ENCODE measurements around the gene CCDC107.
"Not testable (repeated sequence)": the region's sequence is repeated elsewhere in the genome, so short reads cannot be mapped to it uniquely, and the experiment has no call there.

The CCDC107 gene

GRCh38 chr9:35636135-35636876 is 21.8 kb upstream of the CCDC107 start:
- H3K27ac ChIP-seq (ENCODE audit: low read depth, low read length, poor library complexity, severe bottlenecking), result peak overlapping the region; percentile 93
- no peak overlapping the region for H2AFZ ChIP-seq (ENCODE audit: low read length)
- TF ChIP-seq CTCF (IDR thresholded peaks at IDR 0.05; ENCODE audit: low read length) (no peak), EZH2 (IDR thresholded peaks at IDR 0.05; ENCODE audit: borderline replicate concordance, low read length) (no peak)
- H3F3A ChIP-seq (ENCODE audit: insufficient read depth, low read length), result peaks cover 18% of the 10 kb centered on the region
- H3K4me3 ChIP-seq (ENCODE audit: low read depth, low read length, poor library complexity, severe bottlenecking), result no peak overlapping the region
- peaks cover 63% of the 10 kb centered on the region for H3K4me1 ChIP-seq (ENCODE audit: insufficient read depth, low read length, severe bottlenecking)
- peak overlapping the region; percentile 48 for H3K4me2 ChIP-seq (ENCODE audit: low read length)
- no peaks in the 10 kb centered on the region for H3K9me2 ChIP-seq (ENCODE audit: low read depth, low read length)
- no peaks in the 10 kb centered on the region for H3K9me3 ChIP-seq (ENCODE audit: low read length)
- no peaks in the 10 kb centered on the region for H3K27me3 ChIP-seq (ENCODE audit: insufficient read depth, low read length)
- no peaks in the 10 kb centered on the region for H3K79me2 ChIP-seq (ENCODE audit: insufficient read depth, low read length)
- no peaks in the 10 kb centered on the region for H4K20me1 ChIP-seq (ENCODE audit: insufficient read depth, low read length)
- H3K36me3 ChIP-seq (ENCODE audit: insufficient read depth, low read length), result peaks cover 14% of the 10 kb centered on the region
- peak overlapping the region; percentile 59 for H3K9ac ChIP-seq (ENCODE audit: low read length)

GRCh38 chr9:35636877-35637246 is 21.2 kb upstream of the CCDC107 start:
- H3K4me1 ChIP-seq (ENCODE audit: insufficient read depth, low read length, severe bottlenecking), result peaks cover 63% of the 10 kb centered on the region
- not testable (repeated sequence) for H3K4me3 ChIP-seq (ENCODE audit: low read depth, low read length, poor library complexity, severe bottlenecking); H3K9me3 ChIP-seq (ENCODE audit: low read length); H4K20me1 ChIP-seq (ENCODE audit: insufficient read depth, low read length); H3K79me2 ChIP-seq (ENCODE audit: insufficient read depth, low read length); H2AFZ ChIP-seq (ENCODE audit: low read length); H3K9me2 ChIP-seq (ENCODE audit: low read depth, low read length); H3K27me3 ChIP-seq (ENCODE audit: insufficient read depth, low read length)
- peaks cover 16% of the 10 kb centered on the region for H3K36me3 ChIP-seq (ENCODE audit: insufficient read depth, low read length)
- H3K4me2 ChIP-seq (ENCODE audit: low read length), result peak overlapping the region; percentile 48; the same call in 1 of the 2 replicates
- H3K9ac ChIP-seq (ENCODE audit: low read length), result peak overlapping the region; percentile 59
- H3F3A ChIP-seq (ENCODE audit: insufficient read depth, low read length), result peaks cover 18% of the 10 kb centered on the region
- H3K27ac ChIP-seq (ENCODE audit: low read depth, low read length, poor library complexity, severe bottlenecking), result peak overlapping the region; percentile 93

- H4K20me1 ChIP-seq (ENCODE audit: insufficient read depth, low read length); H3K9ac ChIP-seq (ENCODE audit: low read length); H3K9me3 ChIP-seq (ENCODE audit: low read length); H3K4me3 ChIP-seq (ENCODE audit: low read depth, low read length, poor library complexity, severe bottlenecking); H3K9me2 ChIP-seq (ENCODE audit: low read depth, low read length); H3K27me3 ChIP-seq (ENCODE audit: insufficient read depth, low read length); H3K79me2 ChIP-seq (ENCODE audit: insufficient read depth, low read length); H2AFZ ChIP-seq (ENCODE audit: low read length); H3K4me2 ChIP-seq (ENCODE audit: low read length): not testable (repeated sequence)
- H3F3A ChIP-seq (ENCODE audit: insufficient read depth, low read length), result peaks cover 18% of the 10 kb centered on the region
- H3K27ac ChIP-seq (ENCODE audit: low read depth, low read length, poor library complexity, severe bottlenecking), result peak overlapping the region; percentile 93
- H3K4me1 ChIP-seq (ENCODE audit: insufficient read depth, low read length, severe bottlenecking), result peaks cover 63% of the 10 kb centered on the region
- H3K36me3 ChIP-seq (ENCODE audit: insufficient read depth, low read length), result peaks cover 16% of the 10 kb centered on the region
These were observed 20.6 kb upstream of the CCDC107 start for GRCh38 chr9:35637427-35637955.

- H3K9me2 ChIP-seq (ENCODE audit: low read depth, low read length); H3K79me2 ChIP-seq (ENCODE audit: insufficient read depth, low read length); H3K4me3 ChIP-seq (ENCODE audit: low read depth, low read length, poor library complexity, severe bottlenecking); H4K20me1 ChIP-seq (ENCODE audit: insufficient read depth, low read length); H3K27me3 ChIP-seq (ENCODE audit: insufficient read depth, low read length); H3K9me3 ChIP-seq (ENCODE audit: low read length); H2AFZ ChIP-seq (ENCODE audit: low read length): not testable (repeated sequence)
- H3K4me2 ChIP-seq (ENCODE audit: low read length), result peak overlapping the region; percentile 36
- peak overlapping the region; percentile 49 for H3K9ac ChIP-seq (ENCODE audit: low read length)
- peaks cover 15% of the 10 kb centered on the region for H3F3A ChIP-seq (ENCODE audit: insufficient read depth, low read length)
- peaks cover 23% of the 10 kb centered on the region for H3K36me3 ChIP-seq (ENCODE audit: insufficient read depth, low read length)
- peaks cover 59% of the 10 kb centered on the region for H3K4me1 ChIP-seq (ENCODE audit: insufficient read depth, low read length, severe bottlenecking)
- peak overlapping the region; percentile 91 for H3K27ac ChIP-seq (ENCODE audit: low read depth, low read length, poor library complexity, severe bottlenecking)
These were observed 19.3 kb upstream of the CCDC107 start for GRCh38 chr9:35638751-35639150.

- not testable (repeated sequence) for H3K4me3 ChIP-seq (ENCODE audit: low read depth, low read length, poor library complexity, severe bottlenecking); H3K9me3 ChIP-seq (ENCODE audit: low read length); H3K79me2 ChIP-seq (ENCODE audit: insufficient read depth, low read length); H3K27me3 ChIP-seq (ENCODE audit: insufficient read depth, low read length); H3K9me2 ChIP-seq (ENCODE audit: low read depth, low read length); H4K20me1 ChIP-seq (ENCODE audit: insufficient read depth, low read length); H2AFZ ChIP-seq (ENCODE audit: low read length)
- Histone ChIP-seq H3K36me3 (ENCODE audit: insufficient read depth, low read length) (peaks cover 24% of the 10 kb centered on the region), H3K4me1 (ENCODE audit: insufficient read depth, low read length, severe bottlenecking) (peaks cover 55% of the 10 kb centered on the region), H3F3A (ENCODE audit: insufficient read depth, low read length) (peaks cover 11% of the 10 kb centered on the region), H3K4me2 (ENCODE audit: low read length) (peak overlapping the region; percentile 36), H3K9ac (ENCODE audit: low read length) (peak overlapping the region; percentile 49), H3K27ac (ENCODE audit: low read depth, low read length, poor library complexity, severe bottlenecking) (peak overlapping the region; percentile 91)
These were observed 18.9 kb upstream of the CCDC107 start for GRCh38 chr9:35639225-35639624.

All from OCI-LY1 (cell line).